ENCODE measurements around the gene NDUFS8. TPM values are rescaled to one million over a fixed set of nuclear protein-coding genes. Genes with fewer than 3 reads are reported as not detected.

Gene NDUFS8
- total and polyA plus RNA-seq, 2 experiments from 2014 or later: 175 to 308 TPM

GRCh38 chr11:68008381-68009337, 21.8 kb upstream of the NDUFS8 start:
- Histone ChIP-seq H3K27ac (ENCODE audit: low read depth) (no peak overlapping the region), H2AFZ (no peak overlapping the region), H3K4me3 (no peak overlapping the region), H3K27me3 (ENCODE audit: insufficient read depth) (no peaks in the 10 kb centered on the region), H3K4me2 (no peak overlapping the region), H3K36me3 (ENCODE audit: insufficient read depth) (no peaks in the 10 kb centered on the region), H3F3A (replicated peaks; ENCODE audit: low read depth) (0 out of 2 replicates have a peak, but pooled peaks cover 7% of the 10 kb centered on the region), H4K20me1 (replicated peaks; ENCODE audit: insufficient read depth) (no peaks in the 10 kb centered on the region), H3K79me2 (replicated peaks; ENCODE audit: insufficient read depth) (no peaks in the 10 kb centered on the region), H3K4me1 (ENCODE audit: insufficient read depth) (peaks cover 16% of the 10 kb centered on the region), H3K9me2 (ENCODE audit: insufficient read depth) (no peaks in the 10 kb centered on the region)
- no peak for DNase-seq (ENCODE audit: low spot score)
- no peak for TF ChIP-seq POLR2AphosphoS5 (IDR thresholded peaks at IDR 0.05; ENCODE audit: low read depth)
- TF ChIP-seq EZH2phosphoT487 (IDR thresholded peaks at IDR 0.05; ENCODE audit: unreplicated experiment): no peak
- TF ChIP-seq CREB1 (CRISPR knock-in tag; IDR thresholded peaks at IDR 0.05; ENCODE audit: low read depth): no peak
- no peak for TF ChIP-seq EZH2 (IDR thresholded peaks at IDR 0.05; ENCODE audit: low read depth, unreplicated experiment)
- TF ChIP-seq CTCF (conservative IDR thresholded peaks at IDR 0.05; ENCODE audit: low read depth in 2 of 2): no peak
- TF ChIP-seq, protein P1, sequence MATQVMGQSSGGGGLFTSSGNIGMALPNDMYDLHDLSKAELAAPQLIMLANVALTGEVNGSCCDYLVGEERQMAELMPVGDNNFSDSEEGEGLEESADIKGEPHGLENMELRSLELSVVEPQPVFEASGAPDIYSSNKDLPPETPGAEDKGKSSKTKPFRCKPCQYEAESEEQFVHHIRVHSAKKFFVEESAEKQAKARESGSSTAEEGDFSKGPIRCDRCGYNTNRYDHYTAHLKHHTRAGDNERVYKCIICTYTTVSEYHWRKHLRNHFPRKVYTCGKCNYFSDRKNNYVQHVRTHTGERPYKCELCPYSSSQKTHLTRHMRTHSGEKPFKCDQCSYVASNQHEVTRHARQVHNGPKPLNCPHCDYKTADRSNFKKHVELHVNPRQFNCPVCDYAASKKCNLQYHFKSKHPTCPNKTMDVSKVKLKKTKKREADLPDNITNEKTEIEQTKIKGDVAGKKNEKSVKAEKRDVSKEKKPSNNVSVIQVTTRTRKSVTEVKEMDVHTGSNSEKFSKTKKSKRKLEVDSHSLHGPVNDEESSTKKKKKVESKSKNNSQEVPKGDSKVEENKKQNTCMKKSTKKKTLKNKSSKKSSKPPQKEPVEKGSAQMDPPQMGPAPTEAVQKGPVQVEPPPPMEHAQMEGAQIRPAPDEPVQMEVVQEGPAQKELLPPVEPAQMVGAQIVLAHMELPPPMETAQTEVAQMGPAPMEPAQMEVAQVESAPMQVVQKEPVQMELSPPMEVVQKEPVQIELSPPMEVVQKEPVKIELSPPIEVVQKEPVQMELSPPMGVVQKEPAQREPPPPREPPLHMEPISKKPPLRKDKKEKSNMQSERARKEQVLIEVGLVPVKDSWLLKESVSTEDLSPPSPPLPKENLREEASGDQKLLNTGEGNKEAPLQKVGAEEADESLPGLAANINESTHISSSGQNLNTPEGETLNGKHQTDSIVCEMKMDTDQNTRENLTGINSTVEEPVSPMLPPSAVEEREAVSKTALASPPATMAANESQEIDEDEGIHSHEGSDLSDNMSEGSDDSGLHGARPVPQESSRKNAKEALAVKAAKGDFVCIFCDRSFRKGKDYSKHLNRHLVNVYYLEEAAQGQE (IDR thresholded peaks at IDR 0.05; ENCODE audit: unreplicated experiment): no peak
- TF ChIP-seq, protein P2, sequence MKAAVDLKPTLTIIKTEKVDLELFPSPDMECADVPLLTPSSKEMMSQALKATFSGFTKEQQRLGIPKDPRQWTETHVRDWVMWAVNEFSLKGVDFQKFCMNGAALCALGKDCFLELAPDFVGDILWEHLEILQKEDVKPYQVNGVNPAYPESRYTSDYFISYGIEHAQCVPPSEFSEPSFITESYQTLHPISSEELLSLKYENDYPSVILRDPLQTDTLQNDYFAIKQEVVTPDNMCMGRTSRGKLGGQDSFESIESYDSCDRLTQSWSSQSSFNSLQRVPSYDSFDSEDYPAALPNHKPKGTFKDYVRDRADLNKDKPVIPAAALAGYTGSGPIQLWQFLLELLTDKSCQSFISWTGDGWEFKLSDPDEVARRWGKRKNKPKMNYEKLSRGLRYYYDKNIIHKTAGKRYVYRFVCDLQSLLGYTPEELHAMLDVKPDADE (IDR thresholded peaks at IDR 0.05): no peak
- no peak for TF ChIP-seq NANOG (IDR thresholded peaks at IDR 0.05; ENCODE audit: borderline replicate concordance)
- TF ChIP-seq ZNF114 (CRISPR knock-in tag; IDR thresholded peaks at IDR 0.05): no peak
- TF ChIP-seq STAT1 (IDR thresholded peaks at IDR 0.05; ENCODE audit: unreplicated experiment): no peak
- TF ChIP-seq JUNB (IDR thresholded peaks at IDR 0.05; ENCODE audit: unreplicated experiment): no peak
- Mint-ChIP-seq H3K27me3 (ENCODE audit: insufficient read depth, low read depth, poor library complexity) (peaks cover 15% of the 10 kb centered on the region), H3K4me3 (no peak overlapping the region; the same call in 2 of the 3 replicates), H3K4me1 (peaks cover 28% of the 10 kb centered on the region), H3K27ac (no peak overlapping the region), H3K36me3 (ENCODE audit: low read depth) (no peaks in the 10 kb centered on the region), H3K9me3 (no peaks in the 10 kb centered on the region; the same call in 2 of the 3 replicates)
- ATAC-seq: no peak

Data from GM23338 (cell line).